Measurements from ENCODE around the gene PNMA8B. TPM values are rescaled to one million over a fixed set of nuclear protein-coding genes. Genes with fewer than 3 reads are reported as not detected.
"Not testable (repeated sequence)": the region's sequence is repeated elsewhere in the genome, so short reads cannot be mapped to it uniquely, and the experiment has no call there.

Gene PNMA8B
- polyA plus RNA-seq, 5 donors, result 2.8 to 5.7 (median 4.0) TPM

DNA sequence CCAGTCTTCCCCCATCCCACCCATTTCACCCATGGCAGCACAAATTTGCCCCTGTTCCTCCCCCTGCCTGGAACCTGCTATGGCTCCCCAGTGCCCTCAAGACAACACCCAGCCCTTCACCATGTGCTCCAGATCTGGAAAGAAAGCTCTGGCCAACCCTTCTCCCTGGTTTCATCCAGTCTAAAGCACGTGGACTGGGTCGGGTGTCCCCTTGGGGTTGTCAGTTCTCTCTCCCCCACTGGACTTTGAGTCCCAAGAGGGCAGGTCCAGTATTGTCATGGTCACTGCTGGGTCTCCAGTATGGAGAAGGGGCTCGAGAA, 19.6 kb upstream of the PNMA8B start:
- DNase-seq, result no peak

GRCh38 chr19:46514589-46515289, 19.1 kb upstream of the PNMA8B start:
- DNase-seq, result no peak

DNA sequence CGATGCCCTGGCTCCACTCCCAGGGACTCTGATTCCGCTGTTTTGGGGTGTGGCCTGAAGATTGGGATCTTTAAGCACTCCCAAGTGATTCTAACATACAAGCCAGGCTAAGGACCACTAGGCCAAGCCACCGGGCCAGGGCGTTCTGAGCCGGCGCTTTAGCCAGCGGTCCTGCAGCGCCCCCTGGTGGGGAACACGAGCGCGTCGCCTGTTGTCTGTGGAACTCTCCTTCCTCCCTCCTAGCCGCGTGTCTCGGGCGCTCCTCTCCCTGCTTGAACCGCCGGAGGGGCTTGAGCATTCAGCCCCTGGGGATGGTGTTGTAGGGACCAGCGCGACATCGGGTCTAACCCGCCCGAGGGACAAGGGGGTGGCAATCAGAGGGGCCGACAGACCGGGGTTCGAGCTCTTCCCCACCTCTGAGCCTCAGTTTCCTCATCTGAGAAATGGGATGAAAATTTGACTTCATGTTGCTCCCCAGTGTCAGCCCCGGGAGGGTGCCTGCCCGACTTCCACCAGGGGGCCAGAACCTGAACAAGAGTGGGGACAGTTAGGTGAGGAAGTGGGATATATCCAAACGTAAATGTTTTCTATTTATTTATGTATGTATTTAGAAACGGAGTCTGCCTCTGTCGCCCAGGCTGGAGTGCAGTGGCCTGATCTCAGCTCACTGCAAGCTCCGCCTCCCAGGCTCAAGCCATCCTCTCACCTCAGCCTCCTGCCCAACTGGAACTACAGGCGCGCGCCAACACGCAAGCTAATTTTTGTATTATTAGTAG, 18.0 kb upstream of the PNMA8B start:
- DNase-seq, result peak in 1 of 2 donors; percentile 75

DNA sequence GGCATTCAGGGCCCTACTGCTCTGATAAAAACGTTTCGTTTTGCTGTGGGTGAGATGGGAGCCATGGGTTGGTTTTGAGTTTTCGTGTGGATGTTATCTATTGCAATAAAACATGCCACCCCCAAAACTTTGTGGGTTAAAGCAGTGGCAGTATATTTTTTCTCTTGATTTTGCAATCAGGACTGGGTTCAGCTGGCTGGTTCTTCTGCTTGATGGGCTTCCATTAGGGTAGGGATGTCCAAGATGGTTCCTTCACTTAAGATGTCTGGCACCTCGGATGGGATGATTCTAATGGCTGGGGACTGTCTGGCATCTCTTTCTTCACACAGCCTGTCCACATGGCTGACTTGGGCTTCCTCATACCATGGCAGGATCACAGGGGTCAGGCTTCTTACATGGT, 15.6 kb upstream of the PNMA8B start:
- no peak for DNase-seq

DNA sequence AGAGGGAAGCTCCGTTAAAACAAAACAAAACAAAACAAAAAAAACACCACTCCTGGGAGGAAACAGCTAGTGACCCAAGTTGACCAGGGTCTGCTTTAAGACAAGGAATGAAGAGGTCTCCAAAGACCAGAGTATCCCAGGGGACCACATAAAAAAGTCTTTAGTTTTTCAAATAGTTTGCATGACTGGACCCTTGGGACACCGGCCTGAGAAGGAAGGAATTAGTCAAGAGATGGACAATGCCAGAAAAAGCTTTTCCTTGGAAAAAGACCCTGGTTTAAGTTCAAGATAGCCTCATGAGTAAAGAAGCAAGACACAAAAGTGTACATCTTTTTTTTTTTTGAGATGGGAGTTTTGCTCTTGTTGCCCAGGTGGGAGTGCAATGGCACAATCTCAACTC, 12.5 kb upstream of the PNMA8B start:
- no peak for DNase-seq

GRCh38 chr19:46503848-46504453, 8.3 kb upstream of the PNMA8B start:
- no peak for DNase-seq

DNA sequence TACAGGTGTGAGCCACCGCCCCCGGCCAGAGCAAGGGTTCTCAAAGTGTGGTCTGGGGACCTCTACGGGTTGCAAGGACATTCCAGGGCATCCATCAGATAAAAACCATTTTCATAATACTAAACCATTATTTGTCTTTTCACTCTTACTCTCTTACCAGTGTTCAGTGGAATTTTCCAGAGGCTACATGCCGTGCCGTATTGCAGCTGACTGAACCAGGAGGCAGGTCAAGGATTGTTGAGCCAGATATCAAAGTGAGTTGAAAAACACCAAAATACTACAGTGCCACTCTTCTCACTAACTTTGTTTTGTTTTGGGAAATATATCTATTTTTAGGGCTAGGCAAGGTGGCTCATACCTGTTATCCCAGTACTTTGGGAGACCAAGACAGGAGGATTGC, 7.2 kb upstream of the PNMA8B start:
- DNase-seq, result no peak

GRCh38 chr19:46499692-46500091, 4.0 kb upstream of the PNMA8B start:
- DNase-seq, result no peak

DNA sequence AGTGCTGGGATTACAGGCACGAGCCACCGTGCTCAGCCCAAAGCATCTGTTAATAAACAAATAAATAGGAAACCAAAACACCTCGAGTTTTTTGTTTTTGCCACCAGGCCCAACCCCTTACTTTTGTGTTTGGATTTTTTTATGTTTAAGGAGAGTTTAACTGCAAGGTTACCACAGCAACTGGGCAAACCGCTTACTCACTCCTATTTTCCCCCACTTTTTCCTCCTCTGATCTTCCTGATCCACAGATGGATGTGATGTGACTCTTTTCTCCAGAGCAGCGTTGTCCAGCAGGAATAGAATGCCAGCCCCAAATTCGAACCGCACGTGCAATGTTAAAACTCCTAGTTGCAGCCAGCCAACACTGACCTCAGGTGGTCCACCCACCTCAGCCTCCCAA, 2.1 kb upstream of the PNMA8B start:
- DNase-seq, result no peak

DNA sequence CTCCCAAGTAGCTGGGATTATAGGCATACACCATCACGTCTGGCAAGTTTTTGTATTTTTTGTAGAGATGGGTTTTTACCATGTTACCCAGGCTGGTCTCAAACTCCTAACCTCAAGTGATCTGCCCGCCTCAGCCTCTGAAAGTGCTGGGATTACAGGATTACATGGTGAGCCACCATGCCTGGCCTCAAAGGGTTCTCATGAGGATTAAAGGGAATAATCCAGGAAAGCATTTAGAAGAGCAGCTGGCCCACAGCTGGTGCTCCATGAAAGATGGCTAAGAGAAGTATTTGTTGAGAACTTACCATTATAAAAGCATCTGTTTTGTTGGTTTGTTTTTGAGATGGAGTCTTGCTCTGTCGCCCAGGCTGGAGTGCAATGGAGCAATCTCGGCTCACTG, 1.2 kb upstream of the PNMA8B start:
- not testable (repeated sequence) for DNase-seq

GRCh38 chr19:46496304-46496703, 637 bp upstream of the PNMA8B start:
- DNase-seq, result no peak

- DNase-seq, result no peak
Measured at GRCh38 chr19:46494941-46495785, 504 bp downstream of the PNMA8B start.

DNA sequence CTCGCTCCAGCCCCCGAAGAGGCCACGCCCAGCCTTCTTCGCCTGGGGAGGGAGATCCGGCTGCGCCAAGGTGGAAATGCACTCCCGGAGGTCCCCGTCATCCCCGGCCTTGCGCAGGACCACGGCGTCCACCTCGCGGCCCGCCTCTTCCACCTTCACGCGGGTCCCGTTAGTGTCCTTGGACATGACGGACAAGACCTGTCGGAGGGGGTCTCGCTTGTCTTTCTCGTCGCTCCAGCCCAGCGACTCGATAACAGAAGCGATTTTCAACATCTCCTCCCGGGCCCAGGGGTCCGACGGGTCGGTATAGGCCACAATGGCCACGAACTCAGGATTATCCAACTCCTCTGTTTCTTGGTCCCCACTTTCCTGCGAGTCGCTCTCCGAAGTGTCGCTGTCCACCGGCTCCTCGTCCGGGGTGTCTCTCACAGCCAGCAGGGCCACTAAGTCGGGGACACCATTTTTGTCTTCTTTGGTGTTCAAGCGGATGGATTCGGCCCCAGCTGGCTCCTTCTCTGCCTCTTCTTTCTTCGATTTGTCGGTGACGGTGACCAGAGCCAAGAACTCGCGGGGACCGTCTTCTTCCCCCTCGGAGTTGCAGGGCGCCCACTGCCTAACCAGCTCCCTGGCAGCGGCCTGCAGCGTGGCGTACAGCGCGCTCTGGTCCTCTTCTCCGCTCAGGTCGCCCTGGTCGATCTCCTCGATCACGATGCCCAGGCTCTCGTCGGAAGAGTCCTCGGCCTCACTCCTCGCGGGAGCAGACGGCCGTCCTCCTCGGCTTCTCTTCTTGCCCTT, 1.3 kb downstream of the PNMA8B start:
- no peak for DNase-seq

GRCh38 chr19:46493236-46494145, 2.2 kb downstream of the PNMA8B start:
- peak in 1 of 2 donors; percentile 53 for DNase-seq

DNA sequence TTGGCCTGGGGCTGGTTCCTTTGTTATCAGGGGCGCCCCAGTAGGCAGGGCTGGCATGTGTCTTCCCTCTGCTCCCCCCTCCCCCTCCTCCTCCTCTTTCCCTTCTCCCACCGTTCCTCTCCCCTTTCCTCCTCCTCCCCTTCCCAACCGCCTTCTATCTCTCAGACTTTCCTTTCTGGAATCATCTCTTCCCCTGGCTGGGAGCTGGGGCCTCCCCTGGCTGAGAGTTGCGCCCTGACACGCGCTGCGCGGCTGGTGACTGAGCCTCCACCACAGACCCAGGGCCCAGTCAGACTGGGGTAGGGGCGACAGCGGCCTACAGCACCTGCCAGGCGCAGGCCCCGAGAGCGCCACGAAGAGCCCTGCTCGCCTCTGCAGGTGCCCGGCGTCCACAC, 2.8 kb downstream of the PNMA8B start:
- DNase-seq, result no peak

GRCh38 chr19:46491975-46492682, 3.5 kb downstream of the PNMA8B start:
- DNase-seq, result no peak

DNA sequence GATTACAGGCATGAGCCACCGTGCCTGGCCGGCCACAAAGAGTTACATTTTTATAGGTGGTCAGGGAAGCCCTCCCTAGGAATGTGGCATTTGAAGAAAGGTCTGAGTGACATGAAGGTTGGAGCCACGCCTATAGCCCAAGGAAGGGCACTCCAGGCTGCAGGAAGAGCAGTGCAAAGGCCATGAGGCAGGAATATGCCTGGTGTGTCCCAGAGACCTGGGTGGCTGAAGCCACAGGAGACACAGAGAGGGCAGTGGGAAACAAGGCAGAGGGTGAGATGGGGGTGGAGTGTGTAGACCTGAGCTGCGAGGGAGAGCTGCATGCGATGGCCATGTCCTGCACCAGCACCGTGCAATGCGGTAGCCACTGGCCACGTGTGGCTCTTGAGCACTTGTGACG, 4.9 kb downstream of the PNMA8B start:
- DNase-seq, result no peak

GRCh38 chr19:46489445-46490272, 6.0 kb downstream of the PNMA8B start:
- no peak for DNase-seq

DNA sequence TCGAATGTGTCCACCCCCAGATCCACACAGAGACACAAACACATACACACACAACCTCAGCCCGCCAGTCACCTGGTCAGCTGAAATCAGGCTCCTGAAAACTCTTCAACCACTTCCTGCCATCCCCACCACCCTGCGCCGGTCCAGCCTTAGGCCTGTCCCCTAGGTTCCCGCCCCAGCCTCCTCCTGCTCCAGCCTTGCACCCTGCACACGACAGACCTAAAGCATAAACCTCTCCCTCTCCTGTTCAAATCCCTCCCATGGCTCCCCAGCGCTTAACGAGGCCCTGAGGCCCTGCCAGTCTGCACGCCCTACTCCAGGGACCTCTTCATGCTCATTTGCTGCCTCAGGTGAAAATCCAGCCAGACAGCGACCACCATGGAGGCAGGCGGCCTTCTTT, 7.1 kb downstream of the PNMA8B start:
- DNase-seq, result no peak
